Loucy (cell line): ENCODE results near the gene PLA2G15.

Source experiments
- H2AFZ ChIP-seq: fragments of 200-600 bp; sonication (generic); 2 replicates; pipeline ENCODE4 v1.6.0; 2016; ENCODE audit warnings: antibody characterized with exemption, mild to moderate bottlenecking, low read length, moderate library complexity
- H3F3A ChIP-seq: fragments of 200-600 bp; 2 replicates; pipeline ENCODE4 v1.6.0; 2016; ENCODE audit warnings: antibody characterized with exemption, low read depth, mild to moderate bottlenecking
- H3K27me3 ChIP-seq: fragments of 200-600 bp; sonication (generic); 2 replicates; pipeline ENCODE4 v1.6.1; 2014; ENCODE audit warnings: low read length, mild to moderate bottlenecking; ENCODE audit not compliant: insufficient read depth, poor library complexity, severe bottlenecking
- H3K36me3 ChIP-seq: fragments of 200-600 bp; sonication (generic); 2 replicates; pipeline ENCODE4 v1.6.1; 2016; ENCODE audit warnings: low read length; ENCODE audit not compliant: insufficient read depth
- H3K4me1 ChIP-seq: fragments of 200-600 bp; sonication (generic); 2 replicates; pipeline ENCODE4 v1.5.1; 2014; ENCODE audit warnings: low read length, mild to moderate bottlenecking; ENCODE audit not compliant: insufficient read depth, poor library complexity, severe bottlenecking
- H3K4me2 ChIP-seq: fragments of 200-600 bp; sonication (generic); 2 replicates; pipeline ENCODE4 v1.6.0; 2014; ENCODE audit warnings: antibody characterized with exemption, low read length, low read depth, mild to moderate bottlenecking; ENCODE audit not compliant: poor library complexity, severe bottlenecking
- H3K4me3 ChIP-seq: fragments of 200-600 bp; sonication (generic); 2 replicates; pipeline ENCODE4 v1.5.1; 2014; ENCODE audit warnings: low read length, mild to moderate bottlenecking, mixed read lengths; ENCODE audit not compliant: poor library complexity, severe bottlenecking
- H3K79me2 ChIP-seq: fragments of 200-600 bp; sonication (generic); 2 replicates; pipeline ENCODE4 v1.6.1; 2014; ENCODE audit warnings: low read length; ENCODE audit not compliant: insufficient read depth
- H3K9ac ChIP-seq: fragments of 200-600 bp; sonication (generic); 2 replicates; pipeline ENCODE4 v1.6.0; 2014; ENCODE audit warnings: mild to moderate bottlenecking, low read depth, low read length, moderate library complexity; ENCODE audit not compliant: poor library complexity, severe bottlenecking
- H3K9me2 ChIP-seq: fragments of 200-600 bp; sonication (generic); replicated peaks from 2 replicates; pipeline ENCODE4 v1.6.1; 2016; ENCODE audit warnings: low read depth, low read length, mixed read lengths
- H3K9me3 ChIP-seq: fragments of 200-600 bp; sonication (generic); 2 replicates; pipeline ENCODE4 v1.6.1; 2014; ENCODE audit warnings: mild to moderate bottlenecking, antibody characterized with exemption, low read length, low read depth; ENCODE audit not compliant: insufficient read depth
- H4K20me1 ChIP-seq: fragments of 200-600 bp; sonication (generic); 2 replicates; pipeline ENCODE4 v1.6.0; 2014; ENCODE audit warnings: antibody characterized with exemption, low read length, mild to moderate bottlenecking; ENCODE audit not compliant: insufficient read depth, poor library complexity, severe bottlenecking
- EZH2phosphoT487 ChIP-seq: fragments of 200-600 bp; IDR thresholded peaks from 2 replicates; pipeline ENCODE4 v1.6.1; 2018; ENCODE audit warnings: antibody characterized with exemption, mild to moderate bottlenecking, moderate library complexity, borderline replicate concordance
- TF ChIP-seq, protein P1 (sequence below): fragments of 200-600 bp; sonication (generic); conservative IDR thresholded peaks from 2 replicates; pipeline ENCODE4 v1.5.1; 2014; ENCODE audit warnings: mild to moderate bottlenecking, antibody characterized with exemption, low read length

PLA2G15 gene

DNA sequence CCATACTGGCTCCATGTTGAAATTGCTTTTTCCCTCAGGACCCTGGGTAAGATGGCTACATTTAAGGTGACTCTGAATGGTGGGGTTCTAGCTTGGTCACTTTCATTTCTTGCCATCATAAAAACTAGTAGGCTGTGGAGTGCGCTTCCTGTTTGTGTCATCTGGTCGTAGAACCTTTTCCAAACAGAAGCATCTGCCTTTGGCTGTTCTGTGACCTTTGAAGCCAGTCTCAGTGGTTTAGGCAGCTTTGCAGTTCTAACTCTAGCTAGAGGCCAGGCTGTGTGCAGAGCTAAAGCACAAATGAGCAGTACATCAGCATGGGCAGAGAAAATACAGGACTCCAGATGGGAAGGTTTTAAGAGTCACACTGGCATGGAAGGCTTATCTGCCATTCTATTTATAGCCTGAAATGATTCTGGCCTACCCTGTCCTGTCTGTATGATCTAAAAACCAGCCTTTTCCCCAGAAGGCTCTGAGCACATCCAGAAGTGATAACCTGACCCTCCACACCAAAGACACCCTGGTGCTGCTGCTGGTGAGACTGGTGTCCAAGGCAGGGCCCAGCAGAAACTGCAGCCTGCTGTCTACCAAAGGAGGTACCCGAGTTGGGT lies 17.9 kb upstream of the PLA2G15 start:
- H3K27me3 ChIP-seq: no peaks in the 10 kb centered on the region
- 0 out of 2 replicates have a peak, but pooled peaks cover 2% of the 10 kb centered on the region for H3K79me2 ChIP-seq
- H3K36me3 ChIP-seq: peaks cover 78% of the 10 kb centered on the region; the same call in 1 of the 2 replicates
- no peaks in the 10 kb centered on the region for H3K9me3 ChIP-seq
- H3K4me3 ChIP-seq: no peak overlapping the region
- H3K9me2 ChIP-seq: no peaks in the 10 kb centered on the region
- no peak overlapping the region for H2AFZ ChIP-seq
- no peak overlapping the region for H3K4me2 ChIP-seq
- no peak for TF ChIP-seq EZH2phosphoT487
- TF ChIP-seq, protein P1, sequence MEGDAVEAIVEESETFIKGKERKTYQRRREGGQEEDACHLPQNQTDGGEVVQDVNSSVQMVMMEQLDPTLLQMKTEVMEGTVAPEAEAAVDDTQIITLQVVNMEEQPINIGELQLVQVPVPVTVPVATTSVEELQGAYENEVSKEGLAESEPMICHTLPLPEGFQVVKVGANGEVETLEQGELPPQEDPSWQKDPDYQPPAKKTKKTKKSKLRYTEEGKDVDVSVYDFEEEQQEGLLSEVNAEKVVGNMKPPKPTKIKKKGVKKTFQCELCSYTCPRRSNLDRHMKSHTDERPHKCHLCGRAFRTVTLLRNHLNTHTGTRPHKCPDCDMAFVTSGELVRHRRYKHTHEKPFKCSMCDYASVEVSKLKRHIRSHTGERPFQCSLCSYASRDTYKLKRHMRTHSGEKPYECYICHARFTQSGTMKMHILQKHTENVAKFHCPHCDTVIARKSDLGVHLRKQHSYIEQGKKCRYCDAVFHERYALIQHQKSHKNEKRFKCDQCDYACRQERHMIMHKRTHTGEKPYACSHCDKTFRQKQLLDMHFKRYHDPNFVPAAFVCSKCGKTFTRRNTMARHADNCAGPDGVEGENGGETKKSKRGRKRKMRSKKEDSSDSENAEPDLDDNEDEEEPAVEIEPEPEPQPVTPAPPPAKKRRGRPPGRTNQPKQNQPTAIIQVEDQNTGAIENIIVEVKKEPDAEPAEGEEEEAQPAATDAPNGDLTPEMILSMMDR: no peak
- peaks cover 24% of the 10 kb centered on the region for H4K20me1 ChIP-seq
- peaks cover 5% of the 10 kb centered on the region for H3K4me1 ChIP-seq
- H3F3A ChIP-seq: no peaks in the 10 kb centered on the region
- H3K9ac ChIP-seq: no peak overlapping the region

DNA sequence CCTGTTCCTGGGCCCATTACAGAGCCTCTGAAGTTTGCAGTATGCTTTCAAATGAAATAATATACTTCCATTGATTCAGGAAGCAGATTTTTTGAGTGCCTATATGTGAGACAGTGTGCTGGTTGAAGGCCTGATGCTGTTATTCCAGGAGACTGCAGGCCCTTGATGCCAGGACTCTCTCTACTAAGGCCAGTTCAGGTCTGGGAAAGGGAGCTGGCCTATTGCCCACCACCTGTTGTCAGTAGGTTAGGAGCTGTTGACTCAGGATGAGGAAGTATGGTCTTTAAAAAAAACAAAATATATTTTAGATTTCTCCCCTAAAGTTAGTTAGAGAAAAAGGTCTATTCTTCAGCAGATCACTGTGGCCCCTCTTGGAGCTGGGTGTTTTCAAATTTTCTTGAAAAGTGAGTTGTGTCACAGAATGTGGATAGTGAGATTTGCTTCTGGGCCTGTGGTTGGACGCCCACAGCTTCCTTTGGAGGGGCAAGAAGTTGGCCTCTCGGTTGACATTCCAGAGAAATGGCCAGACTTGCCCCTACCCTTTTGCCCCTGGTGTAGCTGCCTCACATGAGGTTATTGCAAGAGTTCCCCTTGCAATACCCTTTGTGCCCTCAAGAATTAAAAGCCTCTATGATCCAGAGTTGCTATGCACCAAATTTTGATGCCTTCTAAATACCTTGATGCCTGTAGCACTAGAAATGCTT lies 17.2 kb upstream of the PLA2G15 start:
- H3K79me2 ChIP-seq: 0 out of 2 replicates have a peak, but pooled peaks cover 2% of the 10 kb centered on the region
- H3K4me2 ChIP-seq: no peak overlapping the region
- peaks cover 76% of the 10 kb centered on the region; the same call in 1 of the 2 replicates for H3K36me3 ChIP-seq
- no peak overlapping the region for H3K9ac ChIP-seq
- no peaks in the 10 kb centered on the region for H3K9me2 ChIP-seq
- TF ChIP-seq EZH2phosphoT487: no peak
- TF ChIP-seq, protein P1: no peak
- H4K20me1 ChIP-seq: peaks cover 24% of the 10 kb centered on the region
- H3K27me3 ChIP-seq: no peaks in the 10 kb centered on the region
- H3K9me3 ChIP-seq: no peaks in the 10 kb centered on the region
- no peaks in the 10 kb centered on the region for H3F3A ChIP-seq
- H3K4me1 ChIP-seq: peaks cover 5% of the 10 kb centered on the region
- H3K4me3 ChIP-seq: no peak overlapping the region
- no peak overlapping the region for H2AFZ ChIP-seq

DNA sequence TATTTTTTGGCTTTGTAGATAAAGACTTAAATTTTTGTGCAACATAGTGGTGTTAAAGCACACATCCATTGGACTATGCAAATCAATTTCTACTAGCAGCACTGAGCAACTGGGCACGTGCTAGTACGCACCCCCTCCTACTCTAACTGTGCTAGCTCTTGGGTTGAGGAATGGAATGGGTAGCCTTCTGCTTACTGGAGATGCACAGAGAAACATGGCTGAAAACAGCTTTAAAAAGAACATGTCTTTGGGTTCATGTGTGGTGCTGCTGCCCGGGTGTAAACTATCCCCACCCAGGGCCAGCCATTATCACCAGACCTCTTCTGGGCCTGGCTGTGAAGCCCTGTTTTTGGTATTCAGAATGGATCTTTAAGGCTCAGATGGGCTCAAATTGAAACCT lies 16.5 kb upstream of the PLA2G15 start:
- no peaks in the 10 kb centered on the region for H3F3A ChIP-seq
- TF ChIP-seq, protein P1: no peak
- TF ChIP-seq EZH2phosphoT487: no peak
- no peak overlapping the region for H3K9ac ChIP-seq
- no peaks in the 10 kb centered on the region for H3K27me3 ChIP-seq
- H3K9me2 ChIP-seq: no peaks in the 10 kb centered on the region
- H3K4me3 ChIP-seq: no peak overlapping the region
- no peak overlapping the region for H2AFZ ChIP-seq
- H3K4me2 ChIP-seq: no peak overlapping the region
- H3K36me3 ChIP-seq: peaks cover 72% of the 10 kb centered on the region; the same call in 1 of the 2 replicates
- H3K4me1 ChIP-seq: peaks cover 5% of the 10 kb centered on the region
- H4K20me1 ChIP-seq: peaks cover 24% of the 10 kb centered on the region
- no peaks in the 10 kb centered on the region for H3K9me3 ChIP-seq
- H3K79me2 ChIP-seq: 0 out of 2 replicates have a peak, but pooled peaks cover 2% of the 10 kb centered on the region
